Fibroblast of skin of right quadriceps (primary cell): ENCODE data around the gene MAPKBP1.
"Not testable (repeated sequence)": the region's sequence is repeated elsewhere in the genome, so short reads cannot be mapped to it uniquely, and the experiment has no call there.

Experiments used
- DNase-seq: peaks from one replicate; pipeline ENCODE4 v3.0.0-alpha.2; 2013

MAPKBP1 gene

DNA sequence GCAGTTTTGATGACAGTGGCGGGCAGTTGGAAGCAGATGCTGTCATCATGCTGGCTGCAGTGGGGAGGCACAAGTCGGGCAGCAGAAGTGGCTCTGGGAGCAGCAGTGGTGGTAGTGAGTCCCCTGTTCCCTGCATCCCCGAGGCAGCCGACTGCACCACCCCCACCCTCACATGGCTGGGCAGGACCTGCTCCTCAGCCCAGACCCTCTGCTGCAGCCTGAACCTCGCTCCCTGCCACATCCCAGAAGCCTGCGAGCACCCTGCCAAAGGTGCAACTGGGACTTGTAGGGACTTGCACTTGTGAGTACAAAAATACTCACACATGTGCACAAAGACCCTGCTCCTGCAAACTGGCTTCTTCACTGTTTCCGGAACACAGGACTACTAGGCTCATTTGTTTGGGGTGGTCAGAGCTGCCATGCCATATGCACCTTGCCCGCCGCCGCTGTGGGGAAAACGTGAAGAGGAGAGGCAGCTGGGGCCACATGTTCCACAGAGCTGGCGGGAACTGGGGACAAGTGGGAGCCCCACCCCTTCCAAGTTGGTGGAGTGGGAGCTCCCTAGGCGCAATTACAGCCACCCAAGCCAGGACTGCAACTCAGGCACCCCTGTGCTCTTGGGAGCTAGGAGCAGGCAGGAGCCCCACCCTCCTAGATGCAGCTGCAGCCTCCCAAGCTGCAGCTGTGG lies 55.8 kb downstream of the MAPKBP1 start:
- no peak for DNase-seq

DNA sequence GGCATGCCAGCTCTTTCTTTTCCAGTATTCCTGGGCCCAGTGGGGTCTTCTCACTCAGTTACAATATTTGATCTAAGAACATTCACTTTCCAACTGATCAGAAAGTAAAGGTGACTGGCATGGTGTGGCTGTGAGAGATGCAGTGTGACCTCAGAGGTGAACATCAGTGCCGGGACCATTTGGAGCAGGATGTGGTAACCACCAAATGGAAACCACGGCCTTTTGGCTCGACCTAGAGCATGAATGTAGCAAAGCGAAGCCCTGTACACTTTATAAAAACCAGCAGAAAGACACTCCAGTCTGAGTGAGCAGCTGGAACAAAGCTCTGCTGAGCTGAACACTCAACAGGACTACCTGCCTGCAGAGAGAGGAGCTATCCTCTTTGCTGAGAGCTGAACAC lies 57.0 kb downstream of the MAPKBP1 start:
- DNase-seq, result not testable (repeated sequence)

DNA sequence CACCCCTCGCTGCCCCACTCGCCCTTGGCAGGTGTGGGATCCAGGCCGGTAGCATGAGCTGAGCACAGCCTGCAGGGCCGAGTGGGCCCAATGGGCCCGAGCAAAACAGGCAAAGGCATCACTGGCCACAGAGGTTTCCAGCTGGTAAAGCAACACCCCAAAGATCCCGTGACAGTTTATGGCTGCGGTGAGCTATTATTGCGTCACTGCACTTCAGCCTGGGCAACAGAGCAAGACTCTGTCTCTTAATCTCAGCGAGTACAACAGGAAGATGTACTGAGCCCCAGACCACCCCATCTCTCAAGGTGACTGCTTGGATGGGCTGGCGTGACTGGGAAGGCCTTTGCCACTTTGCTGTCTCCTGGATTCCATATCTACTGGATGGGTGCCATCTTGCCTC lies 57.9 kb downstream of the MAPKBP1 start:
- DNase-seq, result no peak

DNA sequence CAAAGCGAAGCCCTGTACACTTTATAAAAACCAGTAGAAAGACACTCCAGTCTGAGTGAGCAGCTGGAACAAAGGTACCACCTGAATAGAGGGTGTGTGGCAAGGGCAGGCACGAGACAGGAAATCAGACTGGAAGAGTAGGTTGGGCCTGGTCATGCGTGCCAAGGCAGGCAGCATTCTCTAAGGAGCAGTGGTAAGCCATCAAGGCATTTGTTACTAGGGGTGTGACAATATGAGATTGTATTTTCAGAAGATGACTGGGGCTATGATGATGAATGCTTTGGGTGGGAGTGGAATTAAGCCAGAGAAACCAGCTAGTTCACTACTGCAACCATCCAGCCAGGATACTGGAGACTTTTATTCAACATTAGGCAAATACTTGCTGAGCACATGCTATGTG lies 58.6 kb downstream of the MAPKBP1 start:
- no peak for DNase-seq

DNA sequence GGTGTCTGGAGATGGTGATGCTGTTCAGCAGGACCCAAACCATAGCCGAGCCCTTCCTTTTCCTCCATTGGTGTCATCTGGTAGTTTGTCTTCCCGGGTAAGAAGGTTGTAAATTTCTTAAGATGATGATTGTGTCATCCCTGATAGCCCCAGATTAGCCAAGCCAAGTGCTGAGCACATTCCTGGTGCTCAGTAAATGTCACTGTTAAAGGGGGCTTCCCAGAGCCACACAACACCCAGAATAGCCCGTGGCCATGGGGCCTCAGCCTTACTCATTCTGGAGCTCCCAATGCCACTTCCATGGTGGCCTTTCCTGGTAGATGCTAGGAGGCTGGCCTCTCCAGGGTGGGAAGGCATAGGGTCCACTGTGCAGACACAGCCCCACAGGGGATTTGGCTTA lies 59.8 kb downstream of the MAPKBP1 start:
- no peak for DNase-seq

DNA sequence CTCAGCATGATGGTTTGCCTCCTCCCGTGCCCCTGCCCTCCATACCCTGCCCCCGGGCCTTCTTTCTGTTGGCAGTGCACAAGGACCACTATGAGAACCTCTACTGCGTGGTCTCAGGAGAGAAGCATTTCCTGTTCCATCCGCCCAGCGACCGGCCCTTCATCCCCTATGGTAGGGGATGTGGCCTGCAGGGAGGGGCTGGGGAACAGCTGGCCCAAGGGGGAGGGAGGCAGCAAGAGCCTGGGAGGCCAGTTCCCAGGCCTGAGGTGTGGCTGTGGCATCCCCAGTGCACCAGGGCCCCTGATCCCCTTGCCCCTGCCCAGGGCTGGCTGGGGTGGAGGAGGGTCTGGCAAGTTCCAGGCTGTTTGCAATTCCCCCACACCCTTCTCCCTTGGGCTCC lies 61.8 kb downstream of the MAPKBP1 start:
- DNase-seq, result peak; percentile 10

DNA sequence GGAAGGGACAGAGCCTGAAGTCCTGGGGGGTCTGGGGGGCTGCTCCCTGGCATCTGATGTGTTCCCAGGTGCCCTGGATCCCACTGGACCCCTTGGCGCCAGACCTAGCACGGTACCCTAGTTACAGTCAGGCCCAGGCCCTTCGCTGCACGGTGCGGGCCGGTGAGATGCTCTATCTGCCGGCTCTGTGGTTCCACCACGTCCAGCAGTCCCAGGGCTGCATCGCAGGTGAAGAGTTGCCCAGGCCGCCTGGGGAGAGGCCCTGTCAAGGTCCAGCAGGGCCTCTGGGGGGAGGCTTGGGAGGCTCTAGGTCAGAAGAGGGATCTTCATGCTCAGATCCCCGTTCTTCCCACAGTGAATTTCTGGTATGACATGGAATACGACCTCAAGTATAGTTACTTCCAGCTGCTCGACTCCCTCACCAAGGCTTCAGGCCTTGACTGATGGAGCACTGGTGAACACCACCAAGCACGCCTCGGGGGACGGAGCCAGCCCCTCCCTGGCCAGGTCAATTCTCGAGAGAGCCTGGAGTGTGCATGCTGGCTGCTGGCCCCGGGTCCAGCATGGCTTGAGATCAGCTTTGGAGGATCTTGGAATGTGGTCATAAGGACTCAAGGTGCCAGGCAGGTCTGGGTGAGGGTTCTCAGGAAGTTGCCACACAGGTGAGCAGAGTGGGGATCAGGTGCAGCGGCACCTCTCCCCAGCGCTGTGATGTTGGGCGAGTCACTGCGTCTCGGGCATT lies 62.6 kb downstream of the MAPKBP1 start:
- DNase-seq, result no peak

DNA sequence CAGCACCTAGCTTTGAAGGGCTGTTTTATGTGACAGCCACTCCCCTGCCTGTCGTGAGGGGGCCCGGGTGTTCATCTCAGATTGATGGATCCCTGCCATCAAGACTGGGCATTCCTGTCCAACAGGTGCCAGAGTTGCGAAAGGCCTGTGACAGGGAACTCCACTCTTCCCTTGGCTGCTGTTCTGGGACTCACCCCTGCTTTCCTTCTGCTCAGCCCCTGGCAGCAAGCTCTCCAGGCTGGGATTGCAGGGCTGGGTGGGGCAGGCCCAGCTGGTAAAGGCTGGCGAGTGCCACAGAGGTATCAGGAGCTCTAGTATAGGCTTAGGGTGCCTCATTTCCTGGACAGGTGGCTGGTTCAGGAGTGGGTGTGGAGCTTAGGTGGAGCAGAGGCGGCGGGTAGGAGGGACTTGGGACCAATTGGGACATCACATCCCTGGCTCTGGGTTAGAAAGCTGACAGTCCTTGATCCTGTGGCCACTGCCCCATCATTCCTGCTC lies 64.2 kb downstream of the MAPKBP1 start, which contains the start of gene PLA2G4B:
TSS of gene PLA2G4B (plus strand) at position 448 of the 498 bp plus-strand sequence. CDS start 67 bp downstream, outside the sequence.
- DNase-seq, result no peak

DNA sequence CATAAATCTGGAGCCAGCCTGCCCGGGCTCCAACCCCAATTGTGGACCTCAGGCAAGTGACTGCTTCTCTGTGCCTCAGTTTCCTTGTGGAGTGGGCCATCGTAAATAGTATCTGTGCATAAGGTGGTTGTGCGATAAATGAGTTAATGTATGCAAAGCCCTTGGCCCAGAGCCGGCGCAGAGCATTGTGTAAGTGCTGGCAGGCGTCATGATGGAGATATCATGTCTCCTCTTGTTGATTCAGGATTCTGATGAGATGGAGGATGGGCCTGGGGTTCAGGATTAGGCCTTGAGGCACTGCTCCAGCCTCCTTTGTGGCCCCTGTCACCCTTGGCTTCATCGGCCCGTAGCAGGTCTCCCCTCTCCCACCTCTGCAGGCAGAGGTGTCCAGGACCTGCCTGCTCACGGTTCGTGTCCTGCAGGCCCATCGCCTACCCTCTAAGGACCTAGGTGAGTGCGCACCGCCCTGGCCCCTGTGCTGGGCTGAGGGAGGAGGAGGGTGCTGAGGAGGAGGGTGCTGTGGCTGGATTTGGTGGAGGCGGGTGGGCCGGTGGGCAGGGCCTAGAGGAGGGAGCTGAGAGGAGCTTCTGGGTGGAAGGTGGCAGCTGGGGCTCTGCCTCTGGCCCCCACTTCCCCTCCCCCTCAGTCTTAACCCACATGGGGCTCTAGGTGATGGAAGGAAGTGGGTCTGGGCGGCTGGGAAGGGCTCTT lies 65.7 kb downstream of the MAPKBP1 start:
- no peak for DNase-seq

DNA sequence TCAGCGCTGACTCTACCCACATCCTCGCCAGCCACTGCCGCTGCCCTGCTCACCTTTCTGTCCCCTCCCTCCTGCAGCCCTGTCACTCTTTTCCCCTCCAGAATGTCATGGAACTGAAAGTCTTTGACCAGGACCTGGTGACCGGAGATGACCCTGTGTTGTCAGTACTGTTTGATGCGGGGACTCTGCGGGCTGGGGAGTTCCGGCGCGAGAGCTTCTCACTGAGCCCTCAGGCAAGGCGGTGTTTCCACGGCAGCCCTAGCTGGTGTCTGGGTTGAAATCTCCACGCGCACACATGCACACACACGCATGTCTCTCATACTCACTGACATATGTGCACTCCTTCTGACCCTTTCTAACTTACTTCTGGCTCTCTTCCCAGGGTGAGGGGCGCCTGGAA lies 66.4 kb downstream of the MAPKBP1 start:
- no peak for DNase-seq

DNA sequence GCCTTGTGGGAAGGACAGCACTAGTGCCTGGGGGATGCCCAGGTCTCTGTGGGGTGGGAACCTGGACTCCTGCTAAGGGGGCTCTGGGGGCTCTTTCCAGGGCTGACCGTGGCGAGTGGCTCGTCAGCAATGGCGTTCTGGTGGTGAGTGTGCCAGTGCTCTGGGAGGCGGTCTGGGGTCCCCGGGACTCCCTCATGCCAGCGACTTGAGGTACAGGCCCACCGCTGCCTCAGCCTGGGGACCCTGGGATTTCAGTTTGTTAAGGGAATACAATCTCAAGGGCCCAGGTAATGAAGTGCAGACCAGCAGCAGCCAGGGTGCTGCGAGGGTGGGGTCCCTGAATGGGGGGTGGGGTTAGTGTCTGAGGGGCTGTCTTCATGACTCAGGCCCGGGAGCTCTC lies 66.8 kb downstream of the MAPKBP1 start:
- DNase-seq, result no peak

DNA sequence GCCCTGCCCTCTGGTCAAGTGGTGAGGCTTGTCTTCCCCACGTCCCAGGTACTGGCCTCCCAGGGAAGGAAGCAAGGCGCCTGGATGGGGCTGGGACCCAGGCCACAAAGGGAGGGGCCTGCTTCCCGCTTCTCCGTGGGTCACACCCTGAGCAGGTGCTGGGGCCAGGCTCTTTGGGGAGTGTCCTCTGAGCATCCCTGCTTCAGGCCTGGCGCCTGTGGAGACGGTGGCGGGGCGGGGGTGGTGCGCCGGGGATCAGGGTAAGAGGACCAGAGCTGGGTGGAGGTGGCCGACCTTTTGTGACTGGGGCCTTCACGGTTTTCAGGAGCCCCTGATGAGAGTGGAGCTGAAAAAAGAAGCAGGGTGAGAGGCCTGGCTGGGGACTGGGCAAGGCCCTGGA lies 67.9 kb downstream of the MAPKBP1 start:
- DNase-seq, result no peak

DNA sequence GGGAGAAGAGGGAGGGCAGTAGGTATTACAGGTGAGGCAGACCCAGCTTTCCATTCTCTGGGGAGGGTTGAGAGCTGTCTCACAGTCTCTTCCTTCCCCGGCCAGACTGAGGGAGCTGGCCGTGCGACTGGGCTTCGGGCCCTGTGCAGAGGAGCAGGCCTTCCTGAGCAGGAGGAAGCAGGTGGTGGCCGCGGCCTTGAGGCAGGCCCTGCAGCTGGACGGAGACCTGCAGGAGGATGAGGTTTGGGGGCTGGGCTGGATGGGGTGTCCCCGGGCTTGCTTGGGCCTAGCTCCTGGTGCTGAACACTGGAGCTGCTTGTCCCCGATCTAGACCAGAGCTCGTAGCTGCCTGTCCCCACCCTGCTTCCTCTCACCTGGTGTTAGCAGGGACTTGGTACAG lies 69.3 kb downstream of the MAPKBP1 start:
- DNase-seq, result no peak

DNA sequence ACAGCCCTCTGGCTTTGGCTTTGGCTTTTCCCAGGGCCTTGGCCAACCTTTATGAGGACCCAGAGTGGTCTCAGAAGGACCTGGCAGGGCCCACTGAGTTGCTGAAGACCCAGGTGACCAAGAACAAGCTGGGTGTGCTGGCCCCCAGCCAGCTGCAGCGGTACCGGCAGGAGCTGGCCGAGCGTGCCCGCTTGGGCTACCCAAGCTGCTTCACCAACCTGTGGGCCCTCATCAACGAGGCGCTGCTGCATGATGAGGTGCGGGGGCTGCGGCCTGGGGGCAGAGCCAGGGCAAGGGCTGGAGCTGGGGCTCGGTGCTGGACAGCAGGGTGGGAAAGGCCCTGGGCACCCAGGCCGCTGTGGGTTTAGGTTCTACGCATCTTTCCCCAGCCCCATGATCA lies 70.5 kb downstream of the MAPKBP1 start:
- DNase-seq, result no peak

DNA sequence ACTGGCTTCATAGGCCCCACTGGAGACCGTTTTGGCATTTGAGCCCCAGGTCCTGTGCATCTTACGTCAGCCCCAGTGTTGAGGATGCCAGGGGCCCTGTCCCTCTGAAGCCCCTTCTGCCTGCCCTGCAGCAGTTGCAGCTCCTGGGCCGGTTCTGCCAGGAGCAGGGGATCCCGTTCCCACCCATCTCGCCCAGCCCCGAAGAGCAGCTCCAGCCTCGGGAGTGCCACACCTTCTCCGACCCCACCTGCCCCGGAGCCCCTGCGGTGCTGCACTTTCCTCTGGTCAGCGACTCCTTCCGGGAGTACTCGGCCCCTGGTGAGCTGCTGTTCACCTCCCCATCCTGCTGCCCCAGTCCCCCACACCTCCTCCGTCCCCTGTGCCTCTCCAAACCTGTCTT lies 72.9 kb downstream of the MAPKBP1 start:
- no peak for DNase-seq

DNA sequence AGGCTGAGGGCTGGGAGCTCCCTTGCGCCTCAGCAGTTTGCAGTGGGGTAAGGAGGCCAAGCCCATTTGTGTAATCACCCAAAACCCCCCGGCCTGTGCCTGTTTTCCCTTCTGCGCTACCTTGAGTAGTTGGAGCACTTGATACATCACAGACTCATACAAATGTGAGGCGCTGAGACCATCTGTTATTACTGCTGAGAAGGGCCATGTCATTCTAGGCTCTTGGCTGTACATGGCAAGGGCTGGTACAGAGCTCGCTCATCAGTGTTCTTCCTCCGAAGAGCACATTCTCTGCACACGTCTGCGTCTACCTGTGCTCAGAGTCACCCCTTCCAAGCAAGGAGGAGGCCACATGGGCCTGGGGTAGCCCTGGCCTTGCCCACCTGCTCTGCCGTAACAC lies 73.7 kb downstream of the MAPKBP1 start:
- no peak for DNase-seq

DNA sequence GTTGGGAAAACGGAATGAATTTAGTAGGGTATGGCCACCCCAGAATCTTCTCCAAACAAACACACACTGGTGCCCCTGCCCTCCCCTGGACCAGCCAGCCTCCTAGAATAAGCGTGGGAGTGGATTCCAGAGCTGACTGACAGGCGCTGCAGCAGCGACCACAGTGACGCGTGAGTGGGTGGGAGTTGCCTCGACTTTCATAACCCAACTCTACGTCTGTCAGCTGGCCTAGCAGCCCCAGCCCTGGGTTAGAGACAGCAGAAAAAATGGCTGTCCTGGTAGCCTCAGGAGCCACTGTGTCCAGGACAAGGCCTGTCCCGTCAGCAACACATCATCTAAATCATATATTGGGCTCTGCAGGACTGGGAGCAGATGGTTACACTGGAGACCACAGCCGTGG lies 74.3 kb downstream of the MAPKBP1 start:
- DNase-seq, result no peak

DNA sequence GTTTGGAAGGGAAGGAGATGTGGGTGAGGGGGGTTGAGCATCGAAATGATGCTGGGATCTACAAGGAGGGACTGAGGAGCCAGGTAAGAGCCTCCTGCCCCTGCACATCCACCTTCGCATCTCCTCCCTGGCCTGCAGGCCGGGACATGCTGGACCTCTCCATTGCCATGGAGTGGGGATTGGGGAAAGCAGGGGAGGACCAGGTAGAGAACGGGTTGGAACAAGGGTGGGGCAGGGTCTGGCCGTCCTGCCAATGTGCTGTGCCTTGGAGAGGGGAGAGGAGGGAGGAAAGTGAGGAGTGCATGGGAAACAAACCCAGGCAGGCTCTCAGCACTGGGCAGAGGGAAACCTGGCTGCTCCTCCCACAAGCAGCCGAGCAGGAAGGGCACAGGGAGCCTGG lies 74.9 kb downstream of the MAPKBP1 start:
- DNase-seq, result no peak

DNA sequence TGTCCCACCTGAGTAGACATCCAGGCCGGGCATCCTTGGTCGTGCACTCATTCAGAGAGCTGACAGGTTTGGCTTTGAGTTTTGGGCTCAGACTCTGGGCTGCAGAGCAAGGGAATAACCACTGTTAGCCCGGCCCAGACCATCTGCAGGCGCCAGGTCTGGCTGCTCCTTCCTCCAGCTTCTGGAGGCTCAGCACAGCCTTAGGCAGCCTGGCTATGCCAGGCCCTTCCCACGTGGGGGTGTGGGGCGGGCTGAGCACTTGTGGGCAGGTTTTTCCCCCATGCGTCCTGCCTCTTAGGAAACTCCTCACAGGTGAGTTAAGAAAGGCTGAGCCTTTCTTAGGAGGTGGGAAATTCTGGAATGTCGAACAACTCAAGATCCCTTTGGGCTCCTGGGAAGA lies 75.6 kb downstream of the MAPKBP1 start:
- no peak for DNase-seq

DNA sequence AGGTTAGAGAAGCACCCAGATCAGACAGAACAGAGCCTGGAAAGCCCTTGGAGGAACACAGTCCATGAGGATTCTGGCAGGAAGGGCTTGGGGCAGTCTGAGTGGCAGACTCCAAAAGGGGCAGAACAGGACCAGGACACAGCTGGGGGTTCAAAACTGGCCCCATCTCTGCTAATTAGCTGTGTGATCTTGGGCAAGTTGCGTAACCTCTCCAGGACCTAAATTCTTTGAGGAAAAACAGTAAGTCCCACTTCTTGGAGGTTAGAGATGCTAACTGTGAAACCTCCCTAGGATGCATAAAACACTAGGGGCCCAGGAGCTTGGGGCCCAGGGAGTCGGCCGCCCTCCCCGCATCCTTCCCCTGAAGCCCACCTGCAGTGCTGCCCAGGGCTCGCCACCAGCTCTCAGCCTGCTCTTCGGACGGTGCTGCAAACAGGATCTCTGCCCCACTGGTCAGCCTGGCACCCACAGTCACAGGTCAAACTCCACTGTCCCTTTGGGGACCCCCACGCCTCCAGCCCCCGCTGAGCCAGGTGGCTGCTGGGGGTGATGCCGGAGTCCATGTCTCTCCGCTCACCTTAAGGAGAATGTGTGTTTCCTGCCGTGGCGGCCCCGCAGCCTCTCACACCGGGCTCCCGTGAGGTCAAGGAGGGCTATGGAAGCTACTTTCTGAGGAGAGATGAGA lies 76.3 kb downstream of the MAPKBP1 start:
- no peak for DNase-seq

DNA sequence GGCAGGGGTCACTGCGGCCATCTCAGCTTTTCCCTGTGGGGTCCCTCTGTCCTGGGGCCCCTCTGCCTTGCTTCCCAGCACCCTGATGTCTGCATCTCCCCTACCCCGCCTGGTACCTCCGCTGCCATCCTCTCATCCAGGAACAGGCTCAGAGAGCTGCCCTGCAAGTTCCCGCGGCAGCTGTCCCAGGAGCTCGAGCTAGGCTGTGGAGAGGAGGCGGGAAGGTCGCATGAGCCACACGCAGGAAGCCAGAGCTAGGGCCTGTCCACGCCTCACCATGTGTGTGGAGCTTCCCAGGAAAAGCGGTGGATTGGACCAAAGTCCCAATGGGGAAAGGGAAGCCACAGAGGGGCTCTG lies 76.9 kb downstream of the MAPKBP1 start:
- no peak for DNase-seq

DNA sequence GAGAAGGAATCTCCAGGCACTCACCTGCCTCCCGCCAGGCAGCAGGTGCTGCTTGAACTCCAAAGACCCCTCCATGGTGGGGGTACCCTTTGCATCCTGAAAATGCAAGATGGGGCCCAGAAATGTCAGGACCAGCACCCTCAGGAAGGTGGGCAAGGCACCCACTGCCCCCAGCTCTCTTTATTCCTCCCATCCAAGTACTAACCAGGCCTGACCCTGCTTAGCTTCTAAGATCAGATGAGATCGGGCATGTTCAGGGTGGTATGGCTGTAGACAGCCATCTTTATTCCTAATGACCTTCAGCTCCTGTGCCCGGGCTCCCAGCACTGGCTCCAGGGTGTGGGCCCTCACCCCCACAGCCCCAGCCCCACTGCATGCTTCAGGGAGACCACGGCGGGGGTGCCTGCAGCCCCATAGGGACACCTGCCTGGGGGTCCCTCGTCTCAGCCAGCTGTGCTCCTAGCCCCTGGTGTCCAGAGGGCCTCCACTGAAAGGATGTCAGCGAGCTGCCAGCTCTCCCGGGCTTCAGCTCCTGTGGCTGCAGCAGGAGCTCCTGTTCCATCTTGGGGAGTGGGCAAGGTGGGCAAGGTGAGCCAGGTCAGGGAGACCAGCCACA lies 77.6 kb downstream of the MAPKBP1 start:
- no peak for DNase-seq
